B cell (primary cell): ENCODE data around the gene HAGHL. TPM values are rescaled to one million over a fixed set of nuclear protein-coding genes. Genes with fewer than 3 reads are reported as not detected.

Source experiments
- ATAC-seq: fragments of 200-7000 bp; cut with Tn5 transposase; one replicate; pipeline ENCODE4 v1.10.0; 2021; ENCODE audit warnings: low read depth, mild to moderate bottlenecking, moderate number of reproducible peaks, moderate library complexity
- CTCF ChIA-PET: fragments of 350-600 bp; sonication (Branson Sonifier 250); formaldehyde crosslinking; loops from one replicate; lab custom pipeline; 2021; ENCODE audit warnings: antibody characterized with exemption, inconsistent platforms; lab: Charles Lee
- POLR2A ChIA-PET: fragments of 350-600 bp; sonication (Branson Sonifier 250); formaldehyde crosslinking; loops from one replicate; lab custom pipeline; 2021; ENCODE audit warnings: antibody characterized with exemption; lab: Charles Lee
- DNase-seq: peaks from one replicate; pipeline ENCODE4 v3.0.0; 2013
- H2AFZ ChIP-seq: 2 replicates; pipeline ENCODE4 v1.6.1; 2012; ENCODE audit warnings: mild to moderate bottlenecking, low read depth, low read length; ENCODE audit not compliant: insufficient read depth, poor library complexity, severe bottlenecking
- H3K27ac ChIP-seq, 2 donors: 1 replicate in 1 of 2; 2 replicates in 1 of 2; pipeline ENCODE4 v1.5.1; 2012 to 2013; ENCODE audit warnings: low read length in 2 of 2, mild to moderate bottlenecking in 2 of 2, moderate library complexity in 1 of 2
- H3K27me3 ChIP-seq, 4 experiments: fragments of 200-600 bp in 1 of 4; sonication (generic) in 1 of 4; replicated peaks in 1 of 4; 1 replicate in 2 of 4; 2 replicates in 2 of 4; pipeline versions ENCODE4 v1.6.1 to v1.7.0; 2013 to 2016; ENCODE audit warnings: low read length in 3 of 4, mild to moderate bottlenecking in 2 of 4, mixed read lengths in 1 of 4, moderate library complexity in 1 of 4; ENCODE audit not compliant: insufficient read depth in 4 of 4, control insufficient read depth in 3 of 4; ENCODE audit errors: control extremely low read depth in 1 of 4
- H3K36me3 ChIP-seq, 2 experiments: replicated peaks in 1 of 2; 1 replicate in 1 of 2; 2 replicates in 1 of 2; pipeline versions ENCODE4 v1.6.1 to v1.7.1; 2013; ENCODE audit warnings: low read length in 1 of 2; ENCODE audit not compliant: insufficient read depth in 2 of 2, control insufficient read depth in 1 of 2; ENCODE audit errors: control extremely low read depth in 1 of 2, extremely low read depth in 1 of 2
- H3K4me1 ChIP-seq, 2 donors: fragments of 200-600 bp in 1 of 2; sonication (generic) in 1 of 2; 1 replicate in 1 of 2; 2 replicates in 1 of 2; pipeline versions ENCODE4 v1.5.1 to v1.6.1; 2013 to 2017; ENCODE audit warnings: low read length in 2 of 2; ENCODE audit not compliant: control insufficient read depth in 2 of 2, insufficient read depth in 2 of 2
- H3K4me2 ChIP-seq: replicated peaks from 2 replicates; pipeline ENCODE3; 2012; ENCODE audit warnings: mild to moderate bottlenecking, low read depth, low read length; ENCODE audit not compliant: poor library complexity, severe bottlenecking
- H3K4me3 ChIP-seq, 5 experiments: fragments of 200-600 bp in 1 of 5; sonication (generic) in 1 of 5; 1 replicate in 3 of 5; 2 replicates in 2 of 5; pipeline versions ENCODE4 v1.5.1 to v1.7.0; 2011 to 2016; ENCODE audit warnings: low read length in 4 of 5, mild to moderate bottlenecking in 4 of 5, low read depth in 2 of 5, control low read depth in 1 of 5, moderate library complexity in 1 of 5; ENCODE audit not compliant: insufficient read depth in 1 of 5; ENCODE audit errors: control extremely low read depth in 1 of 5, extremely low read depth in 1 of 5
- H3K79me2 ChIP-seq: fragments of 200-600 bp; sonication (generic); one replicate; pipeline ENCODE4 v1.6.0; 2016; ENCODE audit warnings: low read length; ENCODE audit not compliant: control insufficient read depth, insufficient read depth
- H3K9ac ChIP-seq: fragments of 200-600 bp; sonication (generic); 2 replicates; pipeline ENCODE4 v1.6.1; 2017; ENCODE audit warnings: mild to moderate bottlenecking, low read length, moderate library complexity
- H3K9me3 ChIP-seq, 3 donors: one replicate each; pipeline versions ENCODE4 v1.6.1 to v1.7.1; 2013; ENCODE audit warnings: low read length in 2 of 3; ENCODE audit not compliant: control insufficient read depth in 2 of 3, insufficient read depth in 1 of 3; ENCODE audit errors: control extremely low read depth in 1 of 3
- H4K20me1 ChIP-seq: 2 replicates; pipeline ENCODE4 v1.6.0; 2012; ENCODE audit warnings: mild to moderate bottlenecking, low read length; ENCODE audit not compliant: insufficient read depth, control insufficient read depth, poor library complexity, severe bottlenecking
- H3K27ac Mint-ChIP-seq: one replicate; pipeline ENCODE4 v1.8.0; 2021; ENCODE audit warnings: mixed read lengths
- H3K27me3 Mint-ChIP-seq: one replicate; pipeline ENCODE4 v1.8.0; 2021; ENCODE audit warnings: mixed read lengths
- H3K4me1 Mint-ChIP-seq: one replicate; pipeline ENCODE4 v1.8.0; 2021; ENCODE audit warnings: mixed read lengths
- H3K4me3 Mint-ChIP-seq: one replicate; pipeline ENCODE4 v1.8.0; 2021; ENCODE audit warnings: mixed read lengths
- H3K9me3 Mint-ChIP-seq: one replicate; pipeline ENCODE4 v1.8.0; 2022; ENCODE audit warnings: mixed read lengths; ENCODE audit not compliant: insufficient read depth
- CTCF ChIP-seq: fragments of 200-600 bp; IDR thresholded peaks from one replicate; pipeline ENCODE4 v1.8.0; 2022; ENCODE audit warnings: antibody characterized with exemption, mild to moderate bottlenecking
- EZH2 ChIP-seq: IDR thresholded peaks from 2 replicates; pipeline ENCODE4 v1.6.1; 2012; ENCODE audit warnings: borderline replicate concordance, low read depth, mild to moderate bottlenecking, moderate library complexity, low read length; ENCODE audit not compliant: insufficient read depth, poor library complexity, severe bottlenecking
- WGBS: methylation state at CpG from one replicate; pipeline ENCODE4 v1.1.5; 2013; ENCODE audit warnings: missing lambda C conversion rate; ENCODE audit not compliant: insufficient coverage; 5-methylcytosine and 5-hydroxymethylcytosine counted together
- intact Hi-C: fragments of 100-400 bp; cut with micrococcal nuclease; formaldehyde crosslinking; loops from one replicate; pipeline ENCODE4 v1.10.0; 2022
- polyA plus RNA-seq: library from polyadenylated mRNA; depleted of rRNA; stranded (reverse); fragments of >200 nt; gene quantifications from 2 replicates; pipeline ENCODE4 v1.2.3, GENCODE V29; 2012
- total RNA-seq, 2 donors: library from RNA; stranded (reverse); fragments of 120-200 nt in 1 of 2; gene quantifications; 1 replicate in 1 of 2; 2 replicates in 1 of 2; pipeline versions ENCODE4 v1.2.3 to v1.2.4, GENCODE V29; 2013 to 2022

Gene HAGHL
- total and polyA plus RNA-seq, 2 donors (not counting 1 experiment from before 2014, with no cell fraction given), result 32.3 to 87.1 TPM

GRCh38 chr16:714558-715476 lies 12.1 kb upstream of the HAGHL start, which contains the start of gene METRN:
Gene METRN (plus strand): TSS chr16:715118. CDS start chr16:715290, 172 bp downstream.
- TF ChIP-seq EZH2 (no peak), CTCF (no peak)
- intact Hi-C loops, result loop anchor here (5.0 kb wide), 1 partner anchor 257 kb away; the partner anchor contains the start of gene LMF1
- peaks cover 8% of the 10 kb centered on the region for H3K4me1 Mint-ChIP-seq
- CTCF ChIA-PET, result interaction anchor here (0.9 to 7.6 kb wide), 6 partner anchors 11 to 70 kb away, joined by 3 to 94 read pairs (median 15); partner anchors contain the start of genes CHTF18, CIAO3, HAGHL and RPUSD1
- no peaks in the 10 kb centered on the region for H3K9me3 Mint-ChIP-seq
- H3K4me3 Mint-ChIP-seq, result peak within 1 kb of the TSS; percentile 72
- H3K27me3 Mint-ChIP-seq, result peaks cover 10% of the 10 kb centered on the region
- DNase-seq (peak; percentile 88), ATAC-seq (peak; percentile 91)
- Histone ChIP-seq H3K9ac (peak within 1 kb of the TSS; percentile 61), H3K79me2 (no peaks in the 10 kb centered on the region), H3K4me3 (peak within 1 kb of the TSS in 4 of 5 experiments; percentile 8 to 61 (median 54)), H3K9me3 (peaks cover 0 to 15% (median 0%) of the 10 kb centered on the region in 3 donors), H3K27me3 (peaks cover 0 to 44% (median 17%) of the 10 kb centered on the region in 4 experiments), H4K20me1 (peaks cover 11% of the 10 kb centered on the region), H3K36me3 (no peaks in the 10 kb centered on the region), H3K4me1 (peaks cover 15 to 25% of the 10 kb centered on the region in 2 donors), H3K4me2 (peak within 1 kb of the TSS; percentile 95), H2AFZ (peak within 1 kb of the TSS; percentile 77), H3K27ac (no peak within 1 kb of the TSS)
- POLR2A ChIA-PET, result interaction anchor here (1.4 to 2.1 kb wide), 2 partner anchors 11 to 26 kb away, joined by 4 to 11 read pairs; partner anchors contain the start of genes CCDC78 and CIAO3
- H3K27ac Mint-ChIP-seq, result no peak within 1 kb of the TSS
- WGBS, result 5% methylated on average over 107 of the region's 108 CpGs
